Astrocyte (in vitro differentiated cells and primary cell): ENCODE measurements around the gene PIAS2. TPM values are rescaled to one million over a fixed set of nuclear protein-coding genes. Genes with fewer than 3 reads are reported as not detected.

Experiments used
- DNase-seq: peaks from one replicate; pipeline ENCODE4 v3.0.0-alpha.2; 2010; ENCODE audit warnings: low read depth
- FAIRE-seq: peaks from 2 replicates; lab custom pipeline; 2011; peaks lifted over from hg19 to GRCh38; lab: Jason Lieb, UNC
- H2AFZ ChIP-seq: 2 replicates; pipeline ENCODE4 v1.6.0; 2012; ENCODE audit warnings: low read depth, low read length, inconsistent platforms
- H3K27ac ChIP-seq: 2 replicates; pipeline ENCODE4 v1.5.1; 2011; ENCODE audit warnings: low read depth, low read length, inconsistent platforms
- H3K27me3 ChIP-seq: 2 replicates; pipeline ENCODE4 v1.6.0; 2011; ENCODE audit warnings: low read length, inconsistent platforms; ENCODE audit not compliant: insufficient read depth
- H3K36me3 ChIP-seq: 2 replicates; pipeline ENCODE4 v1.5.1; 2011; ENCODE audit warnings: low read length, inconsistent platforms; ENCODE audit not compliant: insufficient read depth
- H3K4me1 ChIP-seq: 2 replicates; pipeline ENCODE4 v1.5.1; 2011; ENCODE audit warnings: low read length, inconsistent platforms; ENCODE audit not compliant: insufficient read depth
- H3K4me2 ChIP-seq: 2 replicates; pipeline ENCODE4 v1.6.0; 2012; ENCODE audit warnings: low read length, inconsistent platforms
- H3K4me3 ChIP-seq: 2 replicates; pipeline ENCODE4 v1.5.1; 2011; ENCODE audit warnings: low read depth, mild to moderate bottlenecking, low read length, inconsistent platforms; ENCODE audit not compliant: insufficient read depth
- H3K79me2 ChIP-seq: 2 replicates; pipeline ENCODE4 v1.6.0; 2012; ENCODE audit warnings: mild to moderate bottlenecking, low read length, inconsistent platforms; ENCODE audit not compliant: insufficient read depth
- H3K9ac ChIP-seq: 2 replicates; pipeline ENCODE4 v1.6.0; 2012; ENCODE audit warnings: mild to moderate bottlenecking, low read length, inconsistent platforms
- H3K9me3 ChIP-seq: 2 replicates; pipeline ENCODE4 v1.5.1; 2012; ENCODE audit warnings: low read depth, mild to moderate bottlenecking, low read length, inconsistent platforms; ENCODE audit not compliant: insufficient read depth
- H4K20me1 ChIP-seq: 2 replicates; pipeline ENCODE4 v1.6.0; 2012; ENCODE audit warnings: low read length, inconsistent platforms; ENCODE audit not compliant: insufficient read depth
- H3K27ac Mint-ChIP-seq: one replicate; pipeline ENCODE4 v1.8.0; 2021; ENCODE audit warnings: mild to moderate bottlenecking, mixed read lengths; ENCODE audit not compliant: unreplicated experiment
- H3K27me3 Mint-ChIP-seq: one replicate; pipeline ENCODE4 v1.8.0; 2021; ENCODE audit warnings: low read depth, mixed read lengths; ENCODE audit not compliant: unreplicated experiment
- H3K36me3 Mint-ChIP-seq: one replicate; pipeline ENCODE4 v1.8.0; 2021; ENCODE audit warnings: low read depth, mixed read lengths; ENCODE audit not compliant: unreplicated experiment
- H3K4me1 Mint-ChIP-seq: one replicate; pipeline ENCODE4 v1.8.0; 2021; ENCODE audit warnings: low read depth, mixed read lengths; ENCODE audit not compliant: unreplicated experiment
- H3K4me3 Mint-ChIP-seq: one replicate; pipeline ENCODE4 v1.8.0; 2021; ENCODE audit warnings: mild to moderate bottlenecking, moderate library complexity, mixed read lengths; ENCODE audit not compliant: unreplicated experiment
- H3K9me3 Mint-ChIP-seq: one replicate; pipeline ENCODE4 v1.8.0; 2021; ENCODE audit warnings: mild to moderate bottlenecking, mixed read lengths; ENCODE audit not compliant: unreplicated experiment
- CTCF ChIP-seq: IDR thresholded peaks from 2 replicates; pipeline ENCODE4 v1.5.1; 2011; ENCODE audit warnings: low read depth, mild to moderate bottlenecking, inconsistent platforms, low read length, moderate library complexity; ENCODE audit not compliant: insufficient read depth
- EZH2 ChIP-seq: IDR thresholded peaks from 2 replicates; pipeline ENCODE4 v1.6.1; 2012; ENCODE audit warnings: mild to moderate bottlenecking, low read length, inconsistent platforms; ENCODE audit not compliant: insufficient read depth
- total RNA-seq: library from RNA; stranded (reverse); gene quantifications from 2 replicates; pipeline ENCODE4 v1.2.1, GENCODE V29; 2021

Gene PIAS2
- total RNA-seq, 1 donor from 2014 or later: 29.3 TPM

GRCh38 chr18:46958209-46958608 lies 40.9 kb upstream of the PIAS2 start:
- H3K27ac Mint-ChIP-seq: no peak overlapping the region
- H3K4me2 ChIP-seq: no peak overlapping the region
- no peak for FAIRE-seq
- H3K9ac ChIP-seq: no peak overlapping the region
- no peaks in the 10 kb centered on the region for H3K27me3 ChIP-seq
- H3K27me3 Mint-ChIP-seq: no peaks in the 10 kb centered on the region
- H3K4me3 Mint-ChIP-seq: no peak overlapping the region
- no peak overlapping the region for H3K4me3 ChIP-seq
- H3K36me3 ChIP-seq: no peaks in the 10 kb centered on the region
- H3K79me2 ChIP-seq: no peaks in the 10 kb centered on the region
- no peaks in the 10 kb centered on the region for H4K20me1 ChIP-seq
- H3K9me3 Mint-ChIP-seq: peaks cover 8% of the 10 kb centered on the region
- DNase-seq: no peak
- H3K4me1 Mint-ChIP-seq: no peaks in the 10 kb centered on the region
- TF ChIP-seq EZH2 (no peak), CTCF (no peak)
- H3K36me3 Mint-ChIP-seq: peaks cover 4% of the 10 kb centered on the region
- H2AFZ ChIP-seq: no peak overlapping the region
- H3K27ac ChIP-seq: no peak overlapping the region
- H3K9me3 ChIP-seq: no peaks in the 10 kb centered on the region
- H3K4me1 ChIP-seq: no peaks in the 10 kb centered on the region

- Histone ChIP-seq H4K20me1 (no peaks in the 10 kb centered on the region), H3K27ac (no peak overlapping the region), H3K4me1 (no peaks in the 10 kb centered on the region), H3K27me3 (no peaks in the 10 kb centered on the region), H3K9ac (no peak overlapping the region), H2AFZ (no peak overlapping the region), H3K36me3 (no peaks in the 10 kb centered on the region), H3K79me2 (no peaks in the 10 kb centered on the region), H3K9me3 (no peaks in the 10 kb centered on the region), H3K4me2 (no peak overlapping the region), H3K4me3 (no peak overlapping the region)
- Mint-ChIP-seq H3K27me3 (no peaks in the 10 kb centered on the region), H3K9me3 (no peaks in the 10 kb centered on the region), H3K36me3 (no peaks in the 10 kb centered on the region), H3K27ac (no peak overlapping the region), H3K4me3 (no peak overlapping the region), H3K4me1 (no peaks in the 10 kb centered on the region)
- TF ChIP-seq CTCF: no peak
- no peak for TF ChIP-seq EZH2
- no peak for FAIRE-seq
- DNase-seq: no peak
Observed at GRCh38 chr18:46953195-46953594, 35.9 kb upstream of the PIAS2 start.

- Histone ChIP-seq H3K79me2 (no peaks in the 10 kb centered on the region), H3K4me1 (no peaks in the 10 kb centered on the region), H4K20me1 (no peaks in the 10 kb centered on the region), H3K36me3 (no peaks in the 10 kb centered on the region), H3K27me3 (no peaks in the 10 kb centered on the region), H3K4me2 (no peak overlapping the region), H3K9ac (no peak overlapping the region), H3K27ac (no peak overlapping the region), H2AFZ (no peak overlapping the region), H3K9me3 (no peaks in the 10 kb centered on the region), H3K4me3 (no peak overlapping the region)
- Mint-ChIP-seq H3K27ac (no peak overlapping the region), H3K36me3 (no peaks in the 10 kb centered on the region), H3K9me3 (no peaks in the 10 kb centered on the region), H3K4me1 (no peaks in the 10 kb centered on the region), H3K4me3 (no peak overlapping the region), H3K27me3 (no peaks in the 10 kb centered on the region)
- no peak for FAIRE-seq
- DNase-seq: no peak
- TF ChIP-seq CTCF (peak; percentile 49), EZH2 (no peak)
Observed at GRCh38 chr18:46950064-46950656, 32.9 kb upstream of the PIAS2 start.
